Activated B cell treated with CpG ODN at 0.5 μM for 24 hours (primary cell): ENCODE results near the gene NBAS. TPM values are rescaled to one million over a fixed set of nuclear protein-coding genes. Genes with fewer than 3 reads are reported as not detected.

Experiments
- ATAC-seq: fragments of 200-7000 bp; cut with Tn5 transposase; one replicate; pipeline ENCODE4 v1.10.0; 2021; ENCODE audit warnings: low read depth, mild to moderate bottlenecking, moderate library complexity
- CTCF ChIA-PET: fragments of 350-600 bp; sonication (Branson Sonifier 250); formaldehyde crosslinking; loops from one replicate; lab custom pipeline; 2021; ENCODE audit warnings: antibody characterized with exemption; lab: Charles Lee
- POLR2A ChIA-PET: fragments of 350-600 bp; sonication (Branson Sonifier 250); formaldehyde crosslinking; loops from one replicate; lab custom pipeline; 2021; ENCODE audit warnings: antibody characterized with exemption; lab: Charles Lee
- DNase-seq: peaks from one replicate; pipeline ENCODE4 v3.0.0; 2022
- H3K27ac Mint-ChIP-seq: one replicate; pipeline ENCODE4 v1.8.0; 2020; ENCODE audit warnings: mixed read lengths
- H3K27me3 Mint-ChIP-seq: one replicate; pipeline ENCODE4 v1.8.0; 2021; ENCODE audit warnings: mixed read lengths
- H3K36me3 Mint-ChIP-seq: one replicate; pipeline ENCODE4 v1.8.0; 2021; ENCODE audit warnings: low read depth, mixed read lengths
- H3K4me1 Mint-ChIP-seq: one replicate; pipeline ENCODE4 v1.8.0; 2021; ENCODE audit warnings: mixed read lengths
- H3K4me3 Mint-ChIP-seq: one replicate; pipeline ENCODE4 v1.8.0; 2020; ENCODE audit warnings: mild to moderate bottlenecking, mixed read lengths
- H3K9me3 Mint-ChIP-seq: one replicate; pipeline ENCODE4 v1.8.0; 2020; ENCODE audit warnings: mixed read lengths
- intact Hi-C: fragments of 100-400 bp; cut with micrococcal nuclease; formaldehyde crosslinking; loops from one replicate; pipeline ENCODE4 v1.15.1; 2024
- total RNA-seq: library from RNA; stranded (reverse); gene quantifications from 2 replicates; pipeline ENCODE4 v1.2.3, GENCODE V29; 2022
- TF ChIP-seq, protein P1 (sequence below): fragments of 200-600 bp; IDR thresholded peaks from one replicate; pipeline ENCODE4 v1.8.0; 2022; ENCODE audit warnings: antibody characterized with exemption, mild to moderate bottlenecking

The NBAS gene
- total RNA-seq, 1 donor from 2014 or later, result 40.1 TPM

DNA sequence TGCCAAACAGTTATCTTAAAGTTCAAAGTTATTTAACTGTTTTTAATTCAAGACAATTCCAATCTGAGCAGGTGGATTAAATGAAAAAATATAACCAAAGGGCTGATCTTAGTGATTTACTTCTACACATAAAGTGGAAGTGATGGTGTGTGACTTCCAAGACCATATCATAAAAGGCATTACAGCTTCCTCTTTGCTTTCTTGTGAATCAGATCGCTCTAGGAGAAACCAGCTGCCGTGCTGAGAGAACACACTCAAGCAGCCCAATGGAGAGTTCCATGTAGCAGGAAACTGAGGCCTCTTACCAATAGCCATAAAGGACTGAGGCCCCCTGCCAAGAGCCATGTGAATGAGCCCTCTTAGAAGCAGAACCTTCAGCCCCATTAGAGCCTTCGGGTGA is 197.4 kb downstream of the NBAS start:
- H3K36me3 Mint-ChIP-seq, result peaks cover 37% of the 10 kb centered on the region
- intact Hi-C loops, result no loop called here
- no peaks in the 10 kb centered on the region for H3K9me3 Mint-ChIP-seq
- H3K4me1 Mint-ChIP-seq, result peaks cover 10% of the 10 kb centered on the region
- ATAC-seq (no peak), DNase-seq (no peak)
- ChIA-PET POLR2A (no interaction called here), CTCF (no interaction called here)
- H3K27me3 Mint-ChIP-seq, result no peaks in the 10 kb centered on the region
- no peak overlapping the region for H3K27ac Mint-ChIP-seq
- H3K4me3 Mint-ChIP-seq, result no peak overlapping the region
- TF ChIP-seq, protein P1, sequence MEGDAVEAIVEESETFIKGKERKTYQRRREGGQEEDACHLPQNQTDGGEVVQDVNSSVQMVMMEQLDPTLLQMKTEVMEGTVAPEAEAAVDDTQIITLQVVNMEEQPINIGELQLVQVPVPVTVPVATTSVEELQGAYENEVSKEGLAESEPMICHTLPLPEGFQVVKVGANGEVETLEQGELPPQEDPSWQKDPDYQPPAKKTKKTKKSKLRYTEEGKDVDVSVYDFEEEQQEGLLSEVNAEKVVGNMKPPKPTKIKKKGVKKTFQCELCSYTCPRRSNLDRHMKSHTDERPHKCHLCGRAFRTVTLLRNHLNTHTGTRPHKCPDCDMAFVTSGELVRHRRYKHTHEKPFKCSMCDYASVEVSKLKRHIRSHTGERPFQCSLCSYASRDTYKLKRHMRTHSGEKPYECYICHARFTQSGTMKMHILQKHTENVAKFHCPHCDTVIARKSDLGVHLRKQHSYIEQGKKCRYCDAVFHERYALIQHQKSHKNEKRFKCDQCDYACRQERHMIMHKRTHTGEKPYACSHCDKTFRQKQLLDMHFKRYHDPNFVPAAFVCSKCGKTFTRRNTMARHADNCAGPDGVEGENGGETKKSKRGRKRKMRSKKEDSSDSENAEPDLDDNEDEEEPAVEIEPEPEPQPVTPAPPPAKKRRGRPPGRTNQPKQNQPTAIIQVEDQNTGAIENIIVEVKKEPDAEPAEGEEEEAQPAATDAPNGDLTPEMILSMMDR, result no peak

DNA sequence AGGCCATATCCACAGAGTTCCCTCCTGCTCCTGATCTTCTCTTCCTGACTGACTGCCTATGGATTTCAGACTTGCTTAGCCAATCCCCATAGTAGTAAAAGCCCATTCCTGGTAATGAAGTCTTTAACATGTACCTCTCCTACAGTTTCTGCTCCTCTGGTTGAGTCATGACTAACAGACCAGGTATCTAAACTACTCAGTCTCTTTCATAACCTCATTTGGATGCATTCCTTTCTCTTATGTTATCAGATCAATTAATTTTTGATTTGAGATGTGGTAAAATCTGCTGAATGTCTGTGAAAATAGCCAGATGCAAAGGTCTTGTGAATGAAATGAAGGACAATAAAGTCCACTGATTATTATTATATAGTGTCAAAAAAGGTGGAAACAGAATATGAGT is 198.0 kb downstream of the NBAS start:
- TF ChIP-seq, protein P1, result no peak
- DNase-seq, result no peak
- CTCF ChIA-PET, result no interaction called here
- no peaks in the 10 kb centered on the region for H3K27me3 Mint-ChIP-seq
- H3K4me3 Mint-ChIP-seq, result no peak overlapping the region
- intact Hi-C loops, result no loop called here
- H3K27ac Mint-ChIP-seq, result no peak overlapping the region
- POLR2A ChIA-PET, result no interaction called here
- H3K4me1 Mint-ChIP-seq, result peaks cover 6% of the 10 kb centered on the region
- no peaks in the 10 kb centered on the region for H3K9me3 Mint-ChIP-seq
- H3K36me3 Mint-ChIP-seq, result peaks cover 39% of the 10 kb centered on the region
- ATAC-seq, result no peak

DNA sequence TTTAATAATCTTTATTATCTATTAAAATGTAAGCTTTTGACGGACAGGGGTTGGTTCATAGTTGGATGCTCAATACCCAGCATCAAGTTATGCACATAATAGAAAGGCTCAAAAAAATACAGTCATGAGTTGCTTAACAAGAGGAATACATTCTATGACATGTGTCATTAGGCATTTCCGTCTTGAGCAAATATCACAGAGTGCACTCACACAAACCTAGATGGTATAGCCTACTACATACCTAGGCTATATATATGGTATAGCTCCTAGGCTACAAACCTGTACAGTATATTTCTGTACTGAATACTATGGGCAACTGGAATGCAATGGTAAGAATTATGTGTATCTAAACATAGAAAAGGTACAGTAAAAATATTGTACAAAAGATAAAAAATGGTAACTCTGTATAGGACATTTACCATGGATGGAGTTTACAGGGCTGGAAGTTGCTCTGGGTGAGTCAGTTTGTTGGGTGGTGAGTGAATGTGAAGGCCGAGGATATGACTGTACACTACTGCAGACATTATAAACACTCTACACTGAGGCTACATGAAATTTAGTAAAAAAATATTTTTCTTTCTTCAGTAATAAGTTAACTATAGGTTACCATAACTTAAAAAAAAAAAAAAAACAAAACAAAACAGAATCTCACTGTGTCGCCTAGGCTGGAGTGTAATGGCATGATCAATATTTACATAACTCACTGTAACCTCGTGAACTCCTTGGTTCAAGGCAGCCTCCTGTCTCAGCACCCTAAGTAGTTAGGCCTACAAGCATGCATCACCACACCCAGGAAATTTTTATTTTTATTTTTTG is 201.2 kb downstream of the NBAS start:
- ChIA-PET POLR2A (no interaction called here), CTCF (no interaction called here)
- no peak for DNase-seq
- peaks cover 46% of the 10 kb centered on the region for H3K36me3 Mint-ChIP-seq
- H3K9me3 Mint-ChIP-seq, result no peaks in the 10 kb centered on the region
- no peak for ATAC-seq
- TF ChIP-seq, protein P1, result no peak
- no peak overlapping the region for H3K4me3 Mint-ChIP-seq
- intact Hi-C loops, result no loop called here
- H3K4me1 Mint-ChIP-seq, result peaks cover 2% of the 10 kb centered on the region
- H3K27me3 Mint-ChIP-seq, result no peaks in the 10 kb centered on the region
- no peak overlapping the region for H3K27ac Mint-ChIP-seq

DNA sequence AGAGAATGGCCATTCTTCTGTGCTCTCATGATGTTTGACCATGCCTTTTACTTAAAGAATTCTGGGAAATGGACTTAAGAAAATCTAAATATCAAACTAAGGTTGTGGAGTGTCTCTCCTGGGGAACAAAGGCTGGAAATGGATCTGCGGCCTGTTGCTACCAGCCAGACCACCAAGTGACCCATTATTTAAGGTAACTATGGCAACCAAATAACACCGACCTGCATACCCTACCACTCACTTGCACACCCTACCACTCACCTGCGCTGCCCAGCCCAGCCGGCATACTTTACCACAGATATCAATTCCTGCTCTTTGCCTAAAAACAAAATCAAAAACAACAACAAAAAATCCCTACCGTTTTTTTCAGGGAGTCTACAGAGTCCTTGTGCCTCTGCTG is 203.2 kb downstream of the NBAS start:
- Mint-ChIP-seq H3K27me3 (no peaks in the 10 kb centered on the region), H3K4me1 (no peaks in the 10 kb centered on the region), H3K27ac (no peak overlapping the region), H3K4me3 (no peak overlapping the region), H3K36me3 (peaks cover 53% of the 10 kb centered on the region), H3K9me3 (no peaks in the 10 kb centered on the region)
- intact Hi-C loops, result no loop called here
- ChIA-PET POLR2A (no interaction called here), CTCF (no interaction called here)
- no peak for ATAC-seq
- no peak for DNase-seq
- TF ChIP-seq, protein P1, result no peak

DNA sequence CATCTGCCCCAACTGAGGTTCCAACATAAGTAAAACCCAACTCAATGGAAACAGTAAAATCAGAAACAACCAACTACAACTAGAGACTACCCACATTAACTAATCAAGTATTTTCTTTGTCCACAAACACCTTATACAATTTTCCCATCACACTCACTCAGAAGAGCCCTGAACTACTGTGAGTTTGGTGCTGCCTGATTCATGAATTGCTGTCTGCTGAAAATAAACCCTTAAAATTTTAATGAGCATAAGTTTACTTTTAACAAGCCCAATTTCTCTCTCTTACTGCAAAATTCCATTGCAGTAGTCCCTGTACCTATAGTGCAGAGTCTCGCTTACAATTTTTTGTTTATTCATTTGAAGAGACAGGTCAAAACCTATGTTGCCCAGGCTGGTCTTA is 203.9 kb downstream of the NBAS start:
- ATAC-seq (no peak), DNase-seq (no peak)
- Mint-ChIP-seq H3K36me3 (peaks cover 55% of the 10 kb centered on the region), H3K4me3 (no peak overlapping the region), H3K27ac (no peak overlapping the region), H3K27me3 (no peaks in the 10 kb centered on the region), H3K4me1 (no peaks in the 10 kb centered on the region), H3K9me3 (no peaks in the 10 kb centered on the region)
- TF ChIP-seq, protein P1, result no peak
- intact Hi-C loops, result no loop called here
- ChIA-PET POLR2A (no interaction called here), CTCF (no interaction called here)
